GM12878 (cell line): ENCODE results near the gene RCBTB2.

ENCODE experiments used
- CTCF ChIP-seq, 3 experiments: IDR thresholded peaks in 2 of 3; conservative IDR thresholded peaks in 1 of 3; 2 replicates each; pipeline ENCODE4 v1.5.1; 2011; ENCODE audit warnings: low read depth in 3 of 3, low read length in 3 of 3, mild to moderate bottlenecking in 3 of 3, control low read depth in 2 of 3, moderate library complexity in 2 of 3, inconsistent platforms in 1 of 3, mixed read lengths in 1 of 3; ENCODE audit not compliant: control insufficient read depth in 2 of 3, insufficient read depth in 1 of 3; ENCODE audit errors: extremely low read depth in 1 of 3
- EP300 ChIP-seq, 2 experiments: fragments of 150-350 bp in 1 of 2; IDR thresholded peaks; 2 replicates each; pipeline ENCODE4 v1.6.1; 2011 to 2012; ENCODE audit warnings: low read depth in 2 of 2, low read length in 2 of 2, borderline replicate concordance in 1 of 2, improper control_type of control experiment in 1 of 2, inconsistent platforms in 1 of 2; ENCODE audit not compliant: control insufficient read depth in 1 of 2
- ETV6 ChIP-seq, 2 experiments: fragments of 450-650 bp in 1 of 2; IDR thresholded peaks in 1 of 2; conservative IDR thresholded peaks in 1 of 2; 2 replicates each; pipeline ENCODE4 v1.6.1; 2014; ENCODE audit warnings: antibody characterized with exemption in 1 of 2, borderline replicate concordance in 1 of 2, low read depth in 1 of 2, mild to moderate bottlenecking in 1 of 2, moderate library complexity in 1 of 2
- JUNB ChIP-seq: IDR thresholded peaks from 2 replicates; pipeline ENCODE4 v1.6.1; 2016; ENCODE audit warnings: antibody characterized with exemption, mild to moderate bottlenecking
- NR2C2 ChIP-seq: IDR thresholded peaks from 2 replicates; pipeline ENCODE4 v1.6.1; 2011; ENCODE audit warnings: borderline replicate concordance, low read depth; ENCODE audit not compliant: control insufficient read depth, insufficient read length
- SMC3 ChIP-seq: IDR thresholded peaks from 2 replicates; pipeline ENCODE4 v1.6.1; 2011; ENCODE audit warnings: low read length, improper control_type of control experiment, borderline replicate concordance

GRCh38 chr13:48576448-48577010, 43.6 kb upstream of the RCBTB2 start:
- TF ChIP-seq SMC3 (no peak), NR2C2 (no peak), JUNB (no peak), ETV6 (conservative IDR thresholded peaks at IDR 0.05 in 1 of 2, IDR thresholded peaks at IDR 0.05 in 1 of 2; ENCODE audit: borderline replicate concordance in 1 of 2, low read depth in 1 of 2) (no peak), CTCF (IDR thresholded peaks at IDR 0.05 in 2 of 3, conservative IDR thresholded peaks at IDR 0.05 in 1 of 3; ENCODE audit: control insufficient read depth in 2 of 3, extremely low read depth in 1 of 3, insufficient read depth in 1 of 3, low read depth in 3 of 3, low read length in 3 of 3) (no peak), EP300 (IDR thresholded peaks at IDR 0.05; ENCODE audit: borderline replicate concordance in 1 of 2, control insufficient read depth in 1 of 2, low read depth in 2 of 2, low read length in 2 of 2) (no peak)
